ENCODE results near the gene TRIM71. TPM values are rescaled to one million over a fixed set of nuclear protein-coding genes. Genes with fewer than 3 reads are reported as not detected.
A peak's percentile ranks its signal among the peaks of the same experiment; 100 is the strongest.

The TRIM71 gene
- total RNA-seq, 1 experiment from 2014 or later = 274 TPM

DNA sequence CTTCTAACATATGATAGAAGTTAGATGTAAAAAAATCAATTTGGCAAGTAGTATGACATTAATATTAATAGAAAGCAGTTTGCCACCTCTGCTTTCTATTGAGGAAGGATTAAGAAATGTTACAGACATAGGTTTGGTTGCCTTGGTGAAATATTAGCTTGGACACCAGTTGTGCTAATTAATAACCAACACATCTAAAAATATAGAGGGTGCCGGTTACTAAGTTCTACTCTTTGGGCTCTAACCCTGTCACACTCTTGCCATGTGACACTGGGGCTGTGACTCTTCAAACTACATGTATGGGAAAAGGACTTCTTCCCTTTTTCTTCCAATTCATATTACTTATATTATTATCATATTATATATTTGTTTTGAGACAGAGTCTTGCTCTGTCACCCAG, 64.4 kb downstream of the TRIM71 start:
- Mint-ChIP-seq H3K27ac (no peak overlapping the region), H3K9me3 (no peaks in the 10 kb centered on the region), H3K27me3 (ENCODE audit: low read depth) (no peaks in the 10 kb centered on the region), H3K36me3 (peaks cover 62% of the 10 kb centered on the region), H3K4me3 (no peak overlapping the region), H3K4me1 (peaks cover 87% of the 10 kb centered on the region)
- ATAC-seq (no peak), DNase-seq (ENCODE audit: low spot score) (no peak)
- no peak for TF ChIP-seq ZNF138 (CRISPR knock-in tag; conservative IDR thresholded peaks at IDR 0.05)
- TF ChIP-seq RORB (CRISPR knock-in tag; IDR thresholded peaks at IDR 0.05) = no peak
- TF ChIP-seq, protein P1, sequence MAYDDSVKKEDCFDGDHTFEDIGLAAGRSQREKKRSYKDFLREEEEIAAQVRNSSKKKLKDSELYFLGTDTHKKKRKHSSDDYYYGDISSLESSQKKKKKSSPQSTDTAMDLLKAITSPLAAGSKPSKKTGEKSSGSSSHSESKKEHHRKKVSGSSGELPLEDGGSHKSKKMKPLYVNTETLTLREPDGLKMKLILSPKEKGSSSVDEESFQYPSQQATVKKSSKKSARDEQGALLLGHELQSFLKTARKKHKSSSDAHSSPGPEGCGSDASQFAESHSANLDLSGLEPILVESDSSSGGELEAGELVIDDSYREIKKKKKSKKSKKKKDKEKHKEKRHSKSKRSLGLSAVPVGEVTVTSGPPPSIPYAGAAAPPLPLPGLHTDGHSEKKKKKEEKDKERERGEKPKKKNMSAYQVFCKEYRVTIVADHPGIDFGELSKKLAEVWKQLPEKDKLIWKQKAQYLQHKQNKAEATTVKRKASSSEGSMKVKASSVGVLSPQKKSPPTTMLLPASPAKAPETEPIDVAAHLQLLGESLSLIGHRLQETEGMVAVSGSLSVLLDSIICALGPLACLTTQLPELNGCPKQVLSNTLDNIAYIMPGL (CRISPR knock-in tag; IDR thresholded peaks at IDR 0.05) = no peak
- TF ChIP-seq, protein P2, sequence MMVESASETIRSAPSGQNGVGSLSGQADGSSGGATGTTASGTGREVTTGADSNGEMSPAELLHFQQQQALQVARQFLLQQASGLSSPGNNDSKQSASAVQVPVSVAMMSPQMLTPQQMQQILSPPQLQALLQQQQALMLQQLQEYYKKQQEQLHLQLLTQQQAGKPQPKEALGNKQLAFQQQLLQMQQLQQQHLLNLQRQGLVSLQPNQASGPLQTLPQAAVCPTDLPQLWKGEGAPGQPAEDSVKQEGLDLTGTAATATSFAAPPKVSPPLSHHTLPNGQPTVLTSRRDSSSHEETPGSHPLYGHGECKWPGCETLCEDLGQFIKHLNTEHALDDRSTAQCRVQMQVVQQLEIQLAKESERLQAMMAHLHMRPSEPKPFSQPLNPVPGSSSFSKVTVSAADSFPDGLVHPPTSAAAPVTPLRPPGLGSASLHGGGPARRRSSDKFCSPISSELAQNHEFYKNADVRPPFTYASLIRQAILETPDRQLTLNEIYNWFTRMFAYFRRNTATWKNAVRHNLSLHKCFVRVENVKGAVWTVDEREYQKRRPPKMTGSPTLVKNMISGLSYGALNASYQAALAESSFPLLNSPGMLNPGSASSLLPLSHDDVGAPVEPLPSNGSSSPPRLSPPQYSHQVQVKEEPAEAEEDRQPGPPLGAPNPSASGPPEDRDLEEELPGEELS (CRISPR knock-in tag; IDR thresholded peaks at IDR 0.05) = no peak
- ChIA-PET POLR2A (interaction anchor here (1.3 to 1.4 kb wide), 2 partner anchors 10 to 18 kb away, joined by 3 read pairs; no protein-coding TSS in a partner anchor), CTCF (interaction anchor here (1.1 to 1.3 kb wide), 3 partner anchors 9 to 192 kb away, joined by 3 to 4 read pairs (median 3); no protein-coding TSS in a partner anchor)

DNA sequence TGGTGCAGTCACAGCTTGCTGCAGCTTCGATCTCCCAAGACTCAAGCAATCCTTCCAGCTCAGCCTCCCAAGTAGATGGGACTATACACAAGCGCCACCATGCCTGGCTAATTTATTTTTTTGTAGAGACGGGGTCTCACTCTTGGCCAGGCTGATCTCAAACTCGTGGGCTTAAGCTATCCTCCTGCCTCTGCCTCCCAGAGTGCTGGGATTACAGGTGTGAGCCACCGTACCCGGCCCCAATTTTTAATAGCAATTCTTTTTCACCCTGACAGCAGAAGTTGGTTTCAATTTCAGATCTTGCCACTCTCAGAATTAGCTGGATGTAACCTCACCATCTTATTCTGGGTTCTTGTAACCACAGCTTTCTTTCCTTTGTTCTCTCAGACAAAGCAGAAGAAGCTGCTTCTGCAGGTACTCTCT, 64.8 kb downstream of the TRIM71 start:
- Mint-ChIP-seq H3K4me1 (peaks cover 87% of the 10 kb centered on the region), H3K27me3 (ENCODE audit: low read depth) (no peaks in the 10 kb centered on the region), H3K27ac (peak overlapping the region; percentile 87), H3K9me3 (no peaks in the 10 kb centered on the region), H3K36me3 (peaks cover 62% of the 10 kb centered on the region), H3K4me3 (no peak overlapping the region)
- ATAC-seq (no peak), DNase-seq (ENCODE audit: low spot score) (no peak)
- ChIA-PET POLR2A (interaction anchor here (1.3 to 1.4 kb wide), 2 partner anchors 10 to 18 kb away, joined by 3 read pairs; no protein-coding TSS in a partner anchor), CTCF (interaction anchor here (1.1 to 1.3 kb wide), 3 partner anchors 9 to 192 kb away, joined by 3 to 4 read pairs (median 3); no protein-coding TSS in a partner anchor)
- TF ChIP-seq NR3C1 (CRISPR knock-in tag; conservative IDR thresholded peaks at IDR 0.05; ENCODE audit: low read depth) (no peak), NFYB (CRISPR knock-in tag; conservative IDR thresholded peaks at IDR 0.05; ENCODE audit: low read depth) (no peak), ZNF671 (CRISPR knock-in tag; IDR thresholded peaks at IDR 0.05) (no peak), ZNF416 (CRISPR knock-in tag; IDR thresholded peaks at IDR 0.05) (no peak), GABPB1 (CRISPR knock-in tag; IDR thresholded peaks at IDR 0.05) (no peak), SOX15 (CRISPR knock-in tag; IDR thresholded peaks at IDR 0.05) (no peak), RELA (CRISPR knock-in tag; IDR thresholded peaks at IDR 0.05; ENCODE audit: borderline replicate concordance) (no peak)

DNA sequence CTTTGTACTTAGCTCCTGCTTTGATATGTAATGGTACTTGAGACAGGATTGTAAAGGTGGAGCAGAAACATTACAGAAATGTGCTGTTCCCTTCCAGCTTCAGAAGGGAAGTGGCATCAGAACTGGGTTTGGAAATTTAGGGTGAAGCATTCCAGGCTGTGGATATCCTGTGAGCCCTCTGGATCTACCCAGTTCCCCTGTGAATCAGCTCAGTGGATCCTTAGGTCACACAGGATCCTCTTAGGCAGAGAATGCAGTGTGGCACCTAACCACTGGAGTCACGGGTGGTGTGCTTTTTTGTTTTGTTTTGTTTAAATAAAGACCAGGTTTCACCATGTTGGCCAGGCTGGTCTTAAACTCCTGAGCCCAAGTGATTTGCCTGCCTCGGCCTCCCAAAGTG, 66.0 kb downstream of the TRIM71 start:
- H3K4me1 Mint-ChIP-seq = peaks cover 84% of the 10 kb centered on the region
- H3K27me3 Mint-ChIP-seq (ENCODE audit: low read depth) = no peaks in the 10 kb centered on the region
- CTCF ChIA-PET = interaction anchor here (1.0 kb wide), 1 partner anchor 10 kb away, joined by 4 read pairs; no protein-coding TSS in a partner anchor
- H3K4me3 Mint-ChIP-seq = no peak overlapping the region
- H3K9me3 Mint-ChIP-seq = no peaks in the 10 kb centered on the region
- peak overlapping the region; percentile 58 for H3K27ac Mint-ChIP-seq
- H3K36me3 Mint-ChIP-seq = peaks cover 64% of the 10 kb centered on the region
- DNase-seq (ENCODE audit: low spot score) (no peak), ATAC-seq (no peak)
- POLR2A ChIA-PET = interaction anchor here (1.3 kb wide), 1 partner anchor 17 kb away, joined by 3 read pairs; no protein-coding TSS in a partner anchor
- TF ChIP-seq ZNF396 (CRISPR knock-in tag; IDR thresholded peaks at IDR 0.05; ENCODE audit: borderline replicate concordance) = no peak
- TF ChIP-seq NFE2L1 (CRISPR knock-in tag; IDR thresholded peaks at IDR 0.05) = no peak
- no peak for TF ChIP-seq ZNF219 (CRISPR knock-in tag; IDR thresholded peaks at IDR 0.05; ENCODE audit: borderline replicate concordance)
- TF ChIP-seq, protein P3, sequence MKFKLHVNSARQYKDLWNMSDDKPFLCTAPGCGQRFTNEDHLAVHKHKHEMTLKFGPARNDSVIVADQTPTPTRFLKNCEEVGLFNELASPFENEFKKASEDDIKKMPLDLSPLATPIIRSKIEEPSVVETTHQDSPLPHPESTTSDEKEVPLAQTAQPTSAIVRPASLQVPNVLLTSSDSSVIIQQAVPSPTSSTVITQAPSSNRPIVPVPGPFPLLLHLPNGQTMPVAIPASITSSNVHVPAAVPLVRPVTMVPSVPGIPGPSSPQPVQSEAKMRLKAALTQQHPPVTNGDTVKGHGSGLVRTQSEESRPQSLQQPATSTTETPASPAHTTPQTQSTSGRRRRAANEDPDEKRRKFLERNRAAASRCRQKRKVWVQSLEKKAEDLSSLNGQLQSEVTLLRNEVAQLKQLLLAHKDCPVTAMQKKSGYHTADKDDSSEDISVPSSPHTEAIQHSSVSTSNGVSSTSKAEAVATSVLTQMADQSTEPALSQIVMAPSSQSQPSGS (CRISPR knock-in tag; IDR thresholded peaks at IDR 0.05; ENCODE audit: borderline replicate concordance, low read depth) = no peak
- TF ChIP-seq, protein P4, sequence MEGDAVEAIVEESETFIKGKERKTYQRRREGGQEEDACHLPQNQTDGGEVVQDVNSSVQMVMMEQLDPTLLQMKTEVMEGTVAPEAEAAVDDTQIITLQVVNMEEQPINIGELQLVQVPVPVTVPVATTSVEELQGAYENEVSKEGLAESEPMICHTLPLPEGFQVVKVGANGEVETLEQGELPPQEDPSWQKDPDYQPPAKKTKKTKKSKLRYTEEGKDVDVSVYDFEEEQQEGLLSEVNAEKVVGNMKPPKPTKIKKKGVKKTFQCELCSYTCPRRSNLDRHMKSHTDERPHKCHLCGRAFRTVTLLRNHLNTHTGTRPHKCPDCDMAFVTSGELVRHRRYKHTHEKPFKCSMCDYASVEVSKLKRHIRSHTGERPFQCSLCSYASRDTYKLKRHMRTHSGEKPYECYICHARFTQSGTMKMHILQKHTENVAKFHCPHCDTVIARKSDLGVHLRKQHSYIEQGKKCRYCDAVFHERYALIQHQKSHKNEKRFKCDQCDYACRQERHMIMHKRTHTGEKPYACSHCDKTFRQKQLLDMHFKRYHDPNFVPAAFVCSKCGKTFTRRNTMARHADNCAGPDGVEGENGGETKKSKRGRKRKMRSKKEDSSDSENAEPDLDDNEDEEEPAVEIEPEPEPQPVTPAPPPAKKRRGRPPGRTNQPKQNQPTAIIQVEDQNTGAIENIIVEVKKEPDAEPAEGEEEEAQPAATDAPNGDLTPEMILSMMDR (IDR thresholded peaks at IDR 0.05) = no peak
- no peak for TF ChIP-seq CBFB (CRISPR knock-in tag; IDR thresholded peaks at IDR 0.05; ENCODE audit: low read depth)
- TF ChIP-seq, protein P5, sequence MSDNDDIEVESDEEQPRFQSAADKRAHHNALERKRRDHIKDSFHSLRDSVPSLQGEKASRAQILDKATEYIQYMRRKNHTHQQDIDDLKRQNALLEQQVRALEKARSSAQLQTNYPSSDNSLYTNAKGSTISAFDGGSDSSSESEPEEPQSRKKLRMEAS (CRISPR knock-in tag; IDR thresholded peaks at IDR 0.05) = no peak
- TF ChIP-seq SOX15 (CRISPR knock-in tag; IDR thresholded peaks at IDR 0.05) = no peak
- TF ChIP-seq, protein P6, sequence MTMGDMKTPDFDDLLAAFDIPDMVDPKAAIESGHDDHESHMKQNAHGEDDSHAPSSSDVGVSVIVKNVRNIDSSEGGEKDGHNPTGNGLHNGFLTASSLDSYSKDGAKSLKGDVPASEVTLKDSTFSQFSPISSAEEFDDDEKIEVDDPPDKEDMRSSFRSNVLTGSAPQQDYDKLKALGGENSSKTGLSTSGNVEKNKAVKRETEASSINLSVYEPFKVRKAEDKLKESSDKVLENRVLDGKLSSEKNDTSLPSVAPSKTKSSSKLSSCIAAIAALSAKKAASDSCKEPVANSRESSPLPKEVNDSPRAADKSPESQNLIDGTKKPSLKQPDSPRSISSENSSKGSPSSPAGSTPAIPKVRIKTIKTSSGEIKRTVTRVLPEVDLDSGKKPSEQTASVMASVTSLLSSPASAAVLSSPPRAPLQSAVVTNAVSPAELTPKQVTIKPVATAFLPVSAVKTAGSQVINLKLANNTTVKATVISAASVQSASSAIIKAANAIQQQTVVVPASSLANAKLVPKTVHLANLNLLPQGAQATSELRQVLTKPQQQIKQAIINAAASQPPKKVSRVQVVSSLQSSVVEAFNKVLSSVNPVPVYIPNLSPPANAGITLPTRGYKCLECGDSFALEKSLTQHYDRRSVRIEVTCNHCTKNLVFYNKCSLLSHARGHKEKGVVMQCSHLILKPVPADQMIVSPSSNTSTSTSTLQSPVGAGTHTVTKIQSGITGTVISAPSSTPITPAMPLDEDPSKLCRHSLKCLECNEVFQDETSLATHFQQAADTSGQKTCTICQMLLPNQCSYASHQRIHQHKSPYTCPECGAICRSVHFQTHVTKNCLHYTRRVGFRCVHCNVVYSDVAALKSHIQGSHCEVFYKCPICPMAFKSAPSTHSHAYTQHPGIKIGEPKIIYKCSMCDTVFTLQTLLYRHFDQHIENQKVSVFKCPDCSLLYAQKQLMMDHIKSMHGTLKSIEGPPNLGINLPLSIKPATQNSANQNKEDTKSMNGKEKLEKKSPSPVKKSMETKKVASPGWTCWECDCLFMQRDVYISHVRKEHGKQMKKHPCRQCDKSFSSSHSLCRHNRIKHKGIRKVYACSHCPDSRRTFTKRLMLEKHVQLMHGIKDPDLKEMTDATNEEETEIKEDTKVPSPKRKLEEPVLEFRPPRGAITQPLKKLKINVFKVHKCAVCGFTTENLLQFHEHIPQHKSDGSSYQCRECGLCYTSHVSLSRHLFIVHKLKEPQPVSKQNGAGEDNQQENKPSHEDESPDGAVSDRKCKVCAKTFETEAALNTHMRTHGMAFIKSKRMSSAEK (CRISPR knock-in tag; IDR thresholded peaks at IDR 0.05; ENCODE audit: borderline replicate concordance) = no peak
